ENCODE data around the gene IQCE.
"Not testable (repeated sequence)": the region's sequence is repeated elsewhere in the genome, so short reads cannot be mapped to it uniquely, and the experiment has no call there.

The IQCE gene

DNA sequence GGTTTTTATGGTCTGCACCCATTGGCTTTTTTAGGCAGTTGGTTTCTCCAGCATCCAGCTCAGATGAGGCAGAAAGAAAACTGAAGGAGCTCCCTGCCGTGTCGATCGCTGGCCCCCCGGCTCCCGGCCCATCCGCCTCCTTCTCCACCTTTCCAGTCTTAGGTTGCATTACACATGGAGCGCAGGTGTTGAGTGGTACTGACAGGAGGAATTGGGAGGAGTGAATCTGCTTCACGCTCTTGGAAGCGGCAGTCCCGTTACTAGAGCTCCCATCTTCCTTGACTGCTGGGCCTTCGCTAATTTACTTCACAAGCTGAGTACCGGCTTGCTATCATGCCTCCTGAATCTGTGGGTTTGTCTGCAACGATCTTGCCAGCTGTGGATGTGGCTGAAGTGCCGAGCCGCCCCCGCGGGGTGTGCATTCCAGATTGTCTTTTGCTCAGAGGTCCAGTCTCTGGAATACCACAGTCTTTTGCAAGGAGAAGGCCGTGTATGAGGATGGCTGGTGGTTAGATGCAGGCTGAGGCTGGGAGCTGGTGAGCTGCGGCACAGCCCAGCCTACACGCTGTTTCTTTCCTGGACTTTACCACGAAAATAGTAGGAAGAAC is 17.1 kb downstream of the IQCE start:
- no peak for DNase-seq (ENCODE audit: extremely low read depth in 1 of 2, low read depth in 1 of 2)

GRCh38 chr7:2576742-2577491 is 18.1 kb downstream of the IQCE start:
- no peak for DNase-seq (ENCODE audit: extremely low read depth in 1 of 2, low read depth in 1 of 2)

DNA sequence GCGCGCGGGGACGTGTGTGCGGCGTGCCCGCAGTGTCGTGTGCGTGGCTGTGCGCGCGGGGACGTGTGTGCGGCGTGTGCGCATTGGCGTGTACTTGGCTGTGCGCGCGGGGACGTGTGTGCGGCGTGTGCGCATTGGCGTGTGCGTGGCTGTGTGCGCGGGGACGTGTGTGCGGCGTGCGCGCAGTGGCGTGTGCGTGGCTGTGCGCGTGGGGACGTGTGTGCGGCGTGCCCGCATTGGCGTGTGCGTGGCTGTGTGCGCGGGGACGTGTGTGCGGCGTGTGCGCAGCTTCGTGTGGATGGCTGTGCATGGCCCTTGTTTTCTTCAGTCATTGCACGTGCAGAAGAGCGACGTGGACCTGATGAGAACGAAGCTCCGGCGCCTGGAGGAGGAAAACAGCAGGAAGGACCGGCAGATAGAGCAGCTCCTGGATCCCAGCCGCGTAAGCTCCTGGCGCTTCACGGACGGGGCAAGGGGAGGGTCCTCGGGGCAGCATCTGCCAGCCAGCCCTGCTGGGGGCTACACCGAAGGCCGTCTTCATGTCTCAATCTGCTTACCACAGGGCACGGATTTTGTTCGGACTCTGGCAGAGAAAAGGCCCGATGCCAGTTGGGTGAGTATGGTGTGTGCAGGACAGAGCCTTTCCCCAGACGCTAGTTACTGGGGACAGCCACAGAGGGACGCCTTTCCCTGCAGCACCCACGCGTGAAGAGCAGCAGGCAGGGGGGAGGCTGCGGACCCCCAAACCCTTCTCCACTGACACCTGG is 19.3 kb downstream of the IQCE start:
- DNase-seq (ENCODE audit: extremely low read depth in 1 of 2, low read depth in 1 of 2) = no peak

DNA sequence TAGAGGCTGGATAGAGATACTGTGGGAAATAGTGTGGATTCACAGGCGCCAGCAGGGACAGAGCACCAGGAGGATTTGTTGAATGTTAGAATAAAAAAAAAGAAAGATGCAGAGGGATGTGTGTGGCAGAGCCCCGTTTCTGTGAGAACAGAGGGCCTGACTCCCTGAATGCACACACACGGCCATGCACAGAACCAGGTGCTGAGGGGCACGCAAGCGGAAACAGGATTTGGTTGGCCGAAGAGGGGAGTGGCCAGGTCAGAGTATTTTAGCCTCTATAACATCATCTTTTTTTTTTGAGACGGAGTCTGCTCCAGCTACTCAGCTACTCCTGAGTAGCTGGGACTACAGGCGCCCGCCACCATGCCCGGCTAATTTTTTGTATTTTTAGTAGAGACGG is 21.9 kb downstream of the IQCE start:
- no peak for DNase-seq (ENCODE audit: extremely low read depth in 1 of 2, low read depth in 1 of 2)

DNA sequence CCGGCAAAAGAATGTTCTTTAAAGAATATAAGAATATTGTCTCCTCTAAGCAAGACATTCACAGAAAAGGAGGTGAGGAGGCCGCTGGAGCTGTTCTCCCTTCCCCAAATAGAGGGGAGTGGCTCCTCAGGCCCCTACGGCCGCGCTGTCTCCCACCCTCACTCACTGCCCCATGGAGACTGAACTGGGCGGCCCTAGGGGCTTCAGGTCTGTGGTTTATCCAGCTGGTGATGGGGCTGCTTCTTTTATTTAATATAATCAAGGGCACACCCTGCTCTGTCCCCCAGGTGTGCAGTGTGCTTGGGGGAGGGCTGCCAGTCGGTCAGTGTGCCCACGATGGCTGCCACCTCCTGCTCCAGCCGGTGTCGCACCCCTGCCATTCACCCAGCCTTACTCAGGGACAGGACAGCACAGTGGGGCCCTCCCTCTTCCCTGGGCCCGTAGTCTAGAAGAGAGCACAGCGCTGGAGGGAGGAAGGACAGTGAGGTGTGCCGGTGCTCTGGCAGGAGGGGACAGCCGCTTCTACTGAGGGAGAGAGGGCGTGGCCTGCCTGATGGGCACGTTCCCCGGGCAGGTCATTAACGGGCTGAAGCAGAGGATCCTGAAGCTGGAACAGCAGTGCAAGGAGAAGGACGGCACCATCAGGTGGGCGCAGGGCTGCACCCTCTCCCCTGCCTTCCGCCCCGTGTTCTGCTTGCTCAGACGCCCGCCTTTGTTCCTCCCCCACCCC is 23.4 kb downstream of the IQCE start:
- DNase-seq (ENCODE audit: extremely low read depth in 1 of 2, low read depth in 1 of 2) = no peak

DNA sequence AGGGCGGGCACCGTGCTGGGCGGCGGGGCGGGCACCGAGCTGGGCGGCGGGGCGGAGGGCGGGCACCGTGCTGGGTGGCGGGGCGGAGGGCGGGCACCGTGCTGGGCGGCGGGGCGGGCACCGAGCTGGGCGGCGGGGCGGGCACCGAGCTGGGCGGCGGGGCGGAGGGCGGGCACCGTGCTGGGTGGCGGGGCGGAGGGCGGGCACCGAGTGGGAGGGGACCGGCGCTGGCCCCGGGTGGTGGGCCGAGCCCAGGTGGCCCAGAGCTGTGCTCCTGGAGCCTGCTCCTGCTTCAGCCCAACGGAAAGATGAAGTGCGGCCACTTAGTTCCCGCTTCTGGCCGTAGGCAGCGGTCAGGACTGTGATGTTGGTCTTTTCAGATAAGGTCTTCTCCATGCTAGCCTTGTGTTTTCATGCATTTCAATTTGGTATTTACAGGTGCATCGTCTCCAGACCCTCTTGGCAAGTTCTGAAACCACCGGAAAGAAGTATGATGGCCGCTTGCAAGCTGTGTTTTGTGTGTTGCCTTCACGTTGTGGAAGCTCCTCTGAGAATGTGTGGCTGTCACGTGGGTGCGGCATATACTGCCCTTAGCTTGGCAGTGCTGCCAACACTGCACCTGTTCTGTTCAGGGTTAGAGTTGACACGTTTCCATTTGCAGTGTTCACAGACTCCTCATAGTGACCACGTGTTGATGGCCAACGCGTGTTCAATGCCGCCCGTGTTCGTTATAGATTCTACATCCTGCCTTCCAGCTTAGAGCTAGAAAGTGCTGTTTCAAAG is 25.2 kb downstream of the IQCE start:
- no peak for DNase-seq (ENCODE audit: extremely low read depth in 1 of 2, low read depth in 1 of 2)

DNA sequence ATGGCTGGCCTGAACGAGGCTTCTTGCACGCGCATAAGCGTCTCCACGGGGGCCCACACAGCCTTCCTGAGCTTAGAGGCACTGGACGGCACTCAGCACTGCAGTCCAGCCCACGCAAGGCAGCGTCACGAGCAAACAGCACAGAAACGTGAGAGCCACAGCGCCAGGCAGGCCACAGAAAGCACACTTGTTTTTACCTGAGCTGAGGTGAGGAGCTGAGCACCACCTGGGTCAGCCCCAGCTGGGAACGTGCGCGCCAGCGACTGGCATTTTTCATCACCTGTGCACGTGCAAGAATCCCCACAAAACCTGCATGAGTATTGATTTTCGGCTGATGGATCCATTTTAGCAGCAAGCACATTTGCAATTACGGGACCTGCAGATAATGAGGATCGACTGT is 26.7 kb downstream of the IQCE start:
- no peak for DNase-seq (ENCODE audit: extremely low read depth in 1 of 2, low read depth in 1 of 2)

GRCh38 chr7:2586326-2587020 is 27.7 kb downstream of the IQCE start:
- no peak for DNase-seq (ENCODE audit: extremely low read depth in 1 of 2, low read depth in 1 of 2)

DNA sequence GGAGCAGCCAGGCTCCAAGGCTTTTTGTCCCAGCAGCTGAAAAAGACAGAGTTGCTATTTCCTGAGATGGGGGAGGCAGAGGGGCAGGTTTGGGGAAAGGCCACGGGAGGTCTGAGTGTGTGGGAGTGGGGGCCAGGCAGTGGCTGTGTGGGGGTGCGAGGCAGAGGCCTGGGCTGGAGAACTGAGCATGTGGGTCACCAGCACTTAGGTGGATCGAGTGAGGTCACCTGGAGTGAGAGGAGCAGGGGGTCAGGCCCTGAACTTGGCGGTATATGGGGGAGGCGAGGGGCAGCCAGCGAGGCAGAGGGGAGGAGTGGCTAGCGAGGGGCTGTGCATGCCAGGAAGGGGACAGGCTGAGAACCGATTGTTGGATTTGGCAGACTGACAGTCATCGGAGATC is 28.4 kb downstream of the IQCE start:
- DNase-seq (ENCODE audit: extremely low read depth in 1 of 2, low read depth in 1 of 2) = no peak

- no peak for DNase-seq (ENCODE audit: extremely low read depth in 1 of 2, low read depth in 1 of 2)
These were observed 29.0 kb downstream of the IQCE start for GRCh38 chr7:2587778-2588177.

DNA sequence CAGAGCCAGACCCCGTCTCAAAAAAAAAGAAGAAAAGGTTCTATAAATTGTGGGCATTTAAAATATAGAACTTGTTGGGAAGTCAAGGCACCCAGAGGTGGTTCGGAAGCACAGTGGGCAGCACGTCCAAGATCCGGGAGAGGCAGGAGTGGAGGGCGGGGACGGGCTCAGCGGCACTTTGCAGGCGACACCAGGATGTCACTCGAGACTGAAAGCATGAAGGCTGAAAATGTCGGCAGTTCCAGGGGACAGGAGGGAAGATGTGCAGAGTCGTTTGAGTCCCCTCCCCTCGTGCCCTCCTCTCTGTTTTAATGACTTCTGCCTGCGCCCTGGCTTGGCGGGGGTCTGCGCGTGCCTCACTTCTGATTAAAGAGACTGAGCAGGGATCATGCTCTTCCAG is 30.6 kb downstream of the IQCE start:
- DNase-seq (ENCODE audit: extremely low read depth in 1 of 2, low read depth in 1 of 2) = no peak

DNA sequence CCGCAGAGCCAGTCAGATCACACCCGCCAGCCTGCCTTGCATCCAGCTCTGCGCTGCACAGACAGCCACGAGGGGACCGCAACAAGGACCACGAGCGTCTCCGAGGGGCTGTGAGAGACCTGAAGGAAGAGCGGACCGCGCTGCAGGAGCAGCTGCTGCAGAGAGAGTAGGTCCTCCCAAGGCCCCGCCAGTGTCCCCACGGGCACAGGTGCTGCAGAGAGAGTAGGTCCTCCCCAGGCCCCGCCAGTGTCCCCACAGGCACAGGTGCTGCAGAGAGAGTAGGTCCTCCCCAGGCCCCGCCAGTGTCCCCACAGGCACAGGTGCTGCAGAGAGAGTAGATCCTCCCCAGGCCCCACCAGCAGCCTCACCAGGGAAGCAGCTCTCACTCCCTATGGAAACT is 31.2 kb downstream of the IQCE start:
- DNase-seq (ENCODE audit: extremely low read depth in 1 of 2, low read depth in 1 of 2) = not testable (repeated sequence)

DNA sequence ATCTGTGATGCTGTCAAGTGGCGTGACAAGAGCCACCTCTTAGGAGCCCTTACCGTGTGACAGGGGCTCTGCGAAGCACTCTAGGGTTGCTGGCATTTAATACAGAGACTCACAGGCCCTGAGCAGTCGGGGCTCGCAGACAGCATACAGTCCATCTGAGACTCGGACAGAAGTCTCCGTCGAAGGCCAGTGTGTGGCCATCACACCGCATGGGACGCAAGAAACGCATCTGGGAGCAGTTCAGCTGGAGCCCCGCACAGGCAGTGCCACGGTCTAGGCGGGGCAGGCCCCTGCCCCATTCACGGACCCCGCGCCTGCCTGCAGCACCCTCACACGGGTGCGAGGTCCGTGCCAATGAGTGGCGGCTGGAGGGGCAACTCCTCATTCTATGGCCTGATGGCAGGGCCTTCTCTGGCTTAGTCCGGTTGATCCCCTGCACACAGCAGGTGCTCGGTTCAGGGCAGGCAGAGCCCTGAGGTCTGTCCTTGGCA is 33.6 kb downstream of the IQCE start:
- no peak for DNase-seq (ENCODE audit: extremely low read depth in 1 of 2, low read depth in 1 of 2)

- no peak for DNase-seq (ENCODE audit: extremely low read depth in 1 of 2, low read depth in 1 of 2)
These were observed 34.4 kb downstream of the IQCE start for GRCh38 chr7:2593036-2593727.

GRCh38 chr7:2594599-2594998 is 35.8 kb downstream of the IQCE start:
- DNase-seq (ENCODE audit: extremely low read depth in 1 of 2, low read depth in 1 of 2) = no peak

DNA sequence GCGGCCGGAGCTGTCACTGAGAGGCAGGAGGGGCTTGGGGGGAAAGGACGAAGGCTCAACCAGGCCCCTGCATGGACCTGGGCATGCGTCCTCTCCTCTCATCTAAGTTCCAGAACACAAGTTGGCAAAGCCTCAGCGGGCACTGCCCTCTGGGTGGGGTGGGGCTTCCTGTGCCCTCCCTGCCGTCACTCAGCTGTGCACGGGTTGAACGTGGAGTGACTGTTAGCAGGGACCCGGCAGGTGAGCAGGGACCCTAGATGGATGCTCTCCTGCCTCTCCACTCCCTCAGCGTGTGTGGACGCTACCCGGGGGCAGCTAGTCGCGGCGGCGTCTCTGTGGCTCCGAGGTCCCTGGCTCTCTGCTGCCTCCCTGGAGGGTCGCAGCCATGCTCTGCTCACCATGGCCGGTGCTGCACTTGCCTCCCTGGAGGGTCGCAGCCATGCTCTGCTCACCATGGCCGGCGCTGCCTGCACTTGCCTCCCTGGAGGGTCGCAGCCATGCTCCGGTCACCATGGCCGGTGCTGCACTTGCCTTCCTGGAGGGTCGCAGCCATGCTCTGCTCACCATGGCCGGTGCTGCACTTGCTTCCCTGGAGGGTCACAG is 36.6 kb downstream of the IQCE start:
- no peak for DNase-seq (ENCODE audit: extremely low read depth in 1 of 2, low read depth in 1 of 2)

- DNase-seq (ENCODE audit: extremely low read depth in 1 of 2, low read depth in 1 of 2) = no peak
These were observed 37.9 kb downstream of the IQCE start for GRCh38 chr7:2596464-2597272.

DNA sequence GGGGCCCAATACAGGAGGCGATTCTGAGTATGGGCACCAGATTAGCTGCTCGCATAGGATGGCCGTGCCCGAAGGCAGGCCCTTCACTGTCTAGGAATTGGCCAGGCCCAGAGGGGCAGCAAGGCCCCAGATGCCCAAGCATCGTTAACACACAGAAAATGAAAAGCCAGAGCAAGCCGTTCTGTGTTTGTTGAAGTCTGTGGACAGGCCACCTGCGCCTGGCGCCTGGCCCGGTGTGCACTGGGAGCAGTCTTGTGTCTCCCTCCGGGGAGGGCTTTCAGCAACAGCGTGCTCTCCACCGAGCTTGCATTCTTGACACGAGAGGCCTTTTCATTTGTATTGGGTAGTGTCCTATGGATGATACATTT is 38.5 kb downstream of the IQCE start:
- no peak for DNase-seq (ENCODE audit: extremely low read depth in 1 of 2, low read depth in 1 of 2)
